K562 (cell line): ENCODE measurements around the gene FPGS. TPM values are rescaled to one million over a fixed set of nuclear protein-coding genes. Genes with fewer than 3 reads are reported as not detected.

Source experiments
- CREM ChIP-seq: IDR thresholded peaks from 2 replicates; pipeline ENCODE4 v1.6.1; 2014; ENCODE audit warnings: antibody characterized with exemption, low read depth
- FOXM1 ChIP-seq, 2 experiments: fragments of 450-650 bp in 1 of 2; sonication (generic) in 1 of 2; formaldehyde crosslinking in 1 of 2; IDR thresholded peaks; 2 replicates each; pipeline versions ENCODE4 v1.6.1 to v1.9.0; 2017 to 2022; ENCODE audit warnings: low read depth in 2 of 2, mild to moderate bottlenecking in 2 of 2, missing genetic modification reagents in 1 of 2, moderate library complexity in 1 of 2
- FUS ChIP-seq: fragments of 200-400 bp; formaldehyde crosslinking; optimal IDR thresholded peaks from 2 replicates; pipeline ENCODE3; 2017; ENCODE audit warnings: low read depth, low read length
- HMGN3 ChIP-seq: IDR thresholded peaks from 2 replicates; pipeline ENCODE4 v1.6.1; 2011; ENCODE audit warnings: borderline replicate concordance, low read depth, mild to moderate bottlenecking, mixed read lengths, low read length; ENCODE audit not compliant: insufficient read length; ENCODE audit errors: extremely low read depth
- JUND ChIP-seq, 2 experiments: IDR thresholded peaks; 2 replicates in 1 of 2; 3 replicates in 1 of 2; pipeline ENCODE4 v1.6.1; 2011; ENCODE audit warnings: borderline replicate concordance in 2 of 2, low read depth in 2 of 2, low read length in 2 of 2, improper control_type of control experiment in 1 of 2, missing biosample characterization in 1 of 2, missing genetic modification characterization in 1 of 2, missing genetic modification reagents in 1 of 2
- KDM5B ChIP-seq: fragments of 200-600 bp; sonication (generic); IDR thresholded peaks from 2 replicates; pipeline ENCODE4 v1.6.1; 2012; ENCODE audit warnings: low read depth, mild to moderate bottlenecking, moderate library complexity, low read length, control low read depth, inconsistent platforms; ENCODE audit not compliant: insufficient replicate concordance
- MAZ ChIP-seq, 2 experiments: fragments of 450-650 bp in 1 of 2; sonication (generic) in 1 of 2; formaldehyde crosslinking; IDR thresholded peaks in 1 of 2; conservative IDR thresholded peaks in 1 of 2; 2 replicates each; pipeline versions ENCODE4 v1.4.0 to v1.5.0; 2020; ENCODE audit warnings: mild to moderate bottlenecking in 1 of 2, missing genetic modification reagents in 1 of 2
- NBN ChIP-seq: fragments of 450-650 bp; IDR thresholded peaks from 2 replicates; pipeline ENCODE4 v1.6.1; 2016; ENCODE audit warnings: low read depth, mild to moderate bottlenecking
- NR2C2 ChIP-seq, 2 experiments: fragments of 200-800 bp in 1 of 2; sonication (Bioruptor generic) in 1 of 2; sonication (generic) in 1 of 2; formaldehyde crosslinking in 1 of 2; IDR thresholded peaks; 2 replicates each; pipeline versions ENCODE4 v1.6.1 to v1.8.0; 2016 to 2022; ENCODE audit warnings: mild to moderate bottlenecking in 1 of 2, missing compliant biosample characterization in 1 of 2, missing genetic modification characterization in 1 of 2, missing genetic modification reagents in 1 of 2
- NR2F6 ChIP-seq: fragments of 450-650 bp; formaldehyde crosslinking; IDR thresholded peaks from 2 replicates; pipeline ENCODE4 v1.4.0; 2020; ENCODE audit warnings: mild to moderate bottlenecking
- PHF8 ChIP-seq: fragments of 200-600 bp; sonication (generic); IDR thresholded peaks from 2 replicates; pipeline ENCODE4 v1.6.1; 2012; ENCODE audit warnings: mixed run types, mild to moderate bottlenecking, inconsistent platforms, low read length, moderate library complexity, borderline replicate concordance
- POLR2G ChIP-seq: fragments of 200-400 bp; formaldehyde crosslinking; IDR thresholded peaks from 2 replicates; pipeline ENCODE4 v1.6.1; 2017; ENCODE audit warnings: low read depth, mild to moderate bottlenecking, antibody characterized with exemption, low read length, moderate library complexity
- POLR3A ChIP-seq: IDR thresholded peaks from 2 replicates; pipeline ENCODE4 v1.6.1; 2011; ENCODE audit warnings: borderline replicate concordance, mild to moderate bottlenecking, moderate library complexity; ENCODE audit not compliant: insufficient read length, insufficient read depth; ENCODE audit errors: extremely low read depth
- PRDM10 ChIP-seq: fragments of 450-650 bp; IDR thresholded peaks from 2 replicates; pipeline ENCODE4 v1.6.1; 2018; ENCODE audit not compliant: partially characterized antibody
- RB1 ChIP-seq: fragments of 450-650 bp; IDR thresholded peaks from 2 replicates; pipeline ENCODE4 v1.6.1; 2017; ENCODE audit warnings: low read depth, mild to moderate bottlenecking
- SPI1 ChIP-seq: IDR thresholded peaks from 2 replicates; pipeline ENCODE4 v1.6.1; 2011; ENCODE audit warnings: low read depth, low read length, control low read depth, borderline replicate concordance
- VEZF1 ChIP-seq: fragments of 200-800 bp; sonication (Bioruptor generic); IDR thresholded peaks from 2 replicates; pipeline ENCODE4 v1.6.1; 2017; ENCODE audit warnings: missing genetic modification characterization, missing compliant biosample characterization
- ZNF124 ChIP-seq: sonication (generic); formaldehyde crosslinking; IDR thresholded peaks from 2 replicates; pipeline ENCODE4 v1.8.1; 2022; ENCODE audit warnings: missing genetic modification reagents
- ZNF274 ChIP-seq: IDR thresholded peaks from 2 replicates; pipeline ENCODE4 v1.6.1; 2011; ENCODE audit warnings: low read depth, mild to moderate bottlenecking, low read length, moderate library complexity, borderline replicate concordance
- ZNF766 ChIP-seq: fragments of 200-800 bp; sonication (Bioruptor generic); conservative IDR thresholded peaks from 2 replicates; pipeline ENCODE4 v1.6.1; 2016; ENCODE audit warnings: missing genetic modification characterization, missing compliant biosample characterization
- polyA plus RNA-seq, 8 experiments: library from polyadenylated mRNA; depleted of rRNA in 4 of 8; stranded (reverse) in 5 of 8; unstranded in 3 of 8; fragments of >200 nt; fragmentation: Nextera tagmentation in 2 of 8; fragmentation: Illumina TruSeq in 1 of 8; extraction: Ambion mirVana in 2 of 8; extraction: Trizol in 1 of 8; gene quantifications; 2 replicates each; pipeline versions ENCODE4 v1.2.1 to v1.2.3, GENCODE V29; 2011 to 2014; ENCODE audit warnings: inconsistent platforms in 1 of 8, missing spikeins in 1 of 8
- total RNA-seq, 7 experiments: library from RNA; depleted of rRNA in 6 of 7; stranded (reverse); fragments of >200 nt in 6 of 7; fragmentation: Illumina TruSeq in 2 of 7; extraction: Trizol in 2 of 7; gene quantifications; 2 replicates each; pipeline versions ENCODE4 v1.2.1 to v1.2.3, GENCODE V29; 2011 to 2021; ENCODE audit warnings: low replicate concordance in 1 of 7

FPGS gene
- total and polyA plus RNA-seq, 9 of the 15 experiments (the other 6 are each of a cell fraction or from before 2014, with no cell fraction given), result 0.84 to 86.4 (median 59.2) TPM

- TF ChIP-seq KDM5B (peak; percentile 24), PRDM10 (peak; percentile 85), ZNF766 (0 out of 2 replicates have a peak, but pooled peaks have one; percentile 14), MAZ (CRISPR knock-in tag; conservative IDR thresholded peaks at IDR 0.05 in 1 of 2, IDR thresholded peaks at IDR 0.05 in 1 of 2) (peak in 1 of 2 experiments; percentile 57; a peak in 1 of 4 replicates), POLR2G (peak; percentile 41; the same call in 1 of the 2 replicates), ZNF124 (CRISPR knock-in tag) (no peak), NR2C2 (CRISPR knock-in tag; IDR thresholded peaks at IDR 0.05) (no peak), NR2C2 (tag; IDR thresholded peaks at IDR 0.05) (0 out of 2 replicates have a peak, but pooled peaks have one; percentile 7), POLR3A (no peak), VEZF1 (CRISPR knock-in tag) (peak; percentile 77), SPI1 (peak; percentile 46; the same call in 1 of the 2 replicates), JUND (IDR thresholded peaks at IDR 0.05; ENCODE audit: borderline replicate concordance, low read depth, low read length) (no peak), JUND (tag; IDR thresholded peaks at IDR 0.05; ENCODE audit: borderline replicate concordance, low read depth, low read length) (no peak), HMGN3 (peak; percentile 34), RB1 (peak; percentile 15; the same call in 1 of the 2 replicates), FUS (no peak), CREM (no peak), PHF8 (0 out of 2 replicates have a peak, but pooled peaks have one; percentile 23), ZNF274 (no peak), NBN (0 out of 2 replicates have a peak, but pooled peaks have one; percentile 36), FOXM1 (IDR thresholded peaks at IDR 0.05; ENCODE audit: low read depth) (peak; percentile 80), FOXM1 (CRISPR knock-in tag; IDR thresholded peaks at IDR 0.05; ENCODE audit: low read depth) (no peak), NR2F6 (CRISPR knock-in tag) (no peak)
Observed at GRCh38 chr9:127778280-127779135, 24.2 kb upstream of the FPGS start, which contains the start of gene SH2D3C (continued).
